NCI-H526 (cell line): ENCODE results near the gene RBM47.
"Not testable (repeated sequence)": the region's sequence is repeated elsewhere in the genome, so short reads cannot be mapped to it uniquely, and the experiment has no call there.

ENCODE experiments used
- DNase-seq, 2 experiments: peaks; one replicate each; lab custom pipeline; 2025; lab: John Stamatoyannopoulos, UW

The RBM47 gene

DNA sequence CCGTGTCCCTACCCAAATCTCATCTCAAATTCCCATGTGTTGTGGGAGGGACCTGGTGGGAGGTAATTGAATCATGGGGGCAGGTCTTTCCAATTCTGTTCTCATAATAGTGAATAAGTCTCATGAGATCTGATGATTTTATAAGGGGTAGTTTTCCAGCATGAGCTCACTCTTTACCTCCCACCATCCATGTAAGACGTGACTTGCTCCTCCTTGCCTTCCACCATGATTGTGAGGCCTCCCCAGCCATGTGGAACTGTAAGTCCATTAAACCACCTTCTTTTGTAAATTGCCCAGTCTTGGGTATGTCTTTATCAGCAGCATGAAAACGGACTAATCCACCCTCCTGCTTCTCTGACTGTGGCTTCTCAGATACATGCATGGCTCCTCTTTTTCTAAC is 222.2 kb downstream of the RBM47 start:
- not testable (repeated sequence) for DNase-seq

DNA sequence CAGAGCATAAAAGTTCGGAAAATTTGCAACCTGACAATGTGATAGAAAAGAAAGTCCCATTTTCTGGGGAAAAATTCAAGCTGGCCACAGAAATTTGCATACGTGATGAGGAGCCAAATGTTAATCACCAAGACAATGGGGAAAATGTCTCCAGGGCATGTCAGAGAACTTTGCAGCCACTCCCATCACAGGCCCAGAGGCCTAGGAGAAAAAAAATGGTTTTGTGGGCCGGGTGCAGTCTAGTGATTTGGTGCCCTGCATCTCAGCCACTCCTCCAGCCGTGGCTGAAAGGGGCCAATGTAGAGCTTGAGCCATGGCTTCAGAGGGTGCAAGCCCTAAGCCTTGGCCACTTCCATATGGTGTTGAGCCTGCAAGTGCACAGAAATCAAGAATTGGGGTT is 223.3 kb downstream of the RBM47 start:
- DNase-seq, result no peak

DNA sequence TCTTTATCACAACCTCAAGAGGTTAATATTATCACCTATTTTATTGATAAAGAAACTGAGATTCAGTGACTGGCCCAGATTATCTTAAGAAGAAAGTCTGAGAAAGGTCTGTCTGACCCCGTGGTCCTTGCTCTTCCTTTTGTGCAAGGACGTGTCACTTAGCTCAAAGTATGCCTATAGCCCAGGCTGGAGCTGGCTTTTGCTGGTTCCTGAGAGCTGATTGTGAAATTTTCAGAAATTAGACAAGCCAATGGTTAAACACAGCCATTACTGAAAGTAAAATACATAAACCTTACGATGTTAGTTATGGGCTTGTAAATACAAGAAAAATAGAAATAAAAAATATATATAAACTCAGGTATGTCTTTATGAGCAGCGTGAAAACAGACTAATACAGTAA is 224.5 kb downstream of the RBM47 start:
- DNase-seq, result no peak

DNA sequence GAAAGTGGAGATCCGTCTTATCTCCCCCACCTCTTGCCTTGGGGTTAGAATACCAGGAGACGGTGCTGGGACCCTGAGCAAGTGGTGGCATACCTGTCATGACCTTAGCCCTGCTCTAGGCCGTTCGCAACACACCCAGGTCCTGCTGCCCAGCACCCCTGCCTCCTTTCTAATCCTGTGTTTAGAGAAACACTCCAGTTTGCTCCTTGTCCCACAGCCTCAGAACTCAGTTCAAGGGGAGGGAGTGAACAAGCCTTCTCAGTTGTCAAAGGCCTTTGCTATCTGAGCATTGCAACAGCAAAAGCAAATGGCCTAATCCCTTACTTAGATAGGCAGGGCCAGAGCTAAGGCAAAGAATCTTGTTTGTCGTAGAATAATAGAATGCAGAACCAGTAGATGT is 226.6 kb downstream of the RBM47 start:
- no peak for DNase-seq

DNA sequence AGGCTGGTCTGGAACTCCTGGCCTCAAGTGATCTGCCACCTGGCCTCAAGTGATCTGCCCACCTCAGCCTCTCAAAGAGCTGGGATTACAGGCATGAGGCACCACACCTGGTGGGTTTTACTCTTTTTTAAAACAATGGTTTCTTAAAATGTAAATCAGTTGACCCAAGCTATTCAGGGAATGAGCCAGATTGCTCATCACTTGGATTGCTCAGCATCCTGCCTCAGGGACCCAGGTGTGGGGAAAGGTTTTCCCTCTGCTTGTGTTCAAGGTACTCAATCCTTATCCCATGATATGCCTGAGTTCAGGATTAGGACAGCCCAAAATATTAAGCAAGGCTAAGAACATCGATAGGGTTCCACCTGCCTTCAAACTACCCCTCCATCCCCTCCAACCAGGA is 227.1 kb downstream of the RBM47 start:
- no peak for DNase-seq

DNA sequence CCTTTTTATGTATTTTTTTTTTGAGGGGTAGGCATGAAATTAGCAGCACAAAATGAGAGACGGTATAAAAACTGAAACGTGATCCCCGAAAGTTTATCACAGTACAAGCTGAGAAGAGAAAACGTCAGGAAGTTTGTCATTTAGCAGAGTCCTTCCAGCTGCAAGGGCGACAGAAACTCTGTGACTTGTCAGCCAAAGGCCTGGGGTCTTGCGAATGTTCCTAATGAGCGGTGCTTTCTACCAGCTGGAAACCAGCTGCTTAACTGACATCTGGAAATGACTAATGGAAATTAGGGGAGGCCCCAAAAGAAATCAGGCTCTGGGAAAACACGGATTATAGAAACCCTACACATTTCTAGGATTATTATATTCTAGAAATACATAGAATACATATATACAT is 228.0 kb downstream of the RBM47 start:
- DNase-seq, result no peak

DNA sequence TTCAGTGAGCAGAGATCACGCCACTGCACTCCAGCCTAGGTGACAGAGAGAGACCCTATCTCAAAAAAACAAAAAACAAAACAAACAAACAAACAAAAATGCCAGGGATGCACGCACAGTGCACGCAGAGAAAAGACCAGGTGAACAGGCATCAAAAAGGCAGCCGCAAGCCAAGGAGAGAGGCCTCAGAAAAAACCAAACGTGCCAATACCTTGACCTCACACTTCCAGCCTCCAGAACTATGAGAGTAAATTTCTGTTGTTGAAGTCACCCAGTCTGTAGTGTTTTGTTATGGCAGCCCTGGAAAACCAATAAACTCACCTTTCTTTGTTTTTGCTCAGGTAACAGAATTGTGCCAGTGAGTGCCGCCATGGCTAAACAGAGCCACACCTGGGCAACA is 228.6 kb downstream of the RBM47 start:
- no peak for DNase-seq

DNA sequence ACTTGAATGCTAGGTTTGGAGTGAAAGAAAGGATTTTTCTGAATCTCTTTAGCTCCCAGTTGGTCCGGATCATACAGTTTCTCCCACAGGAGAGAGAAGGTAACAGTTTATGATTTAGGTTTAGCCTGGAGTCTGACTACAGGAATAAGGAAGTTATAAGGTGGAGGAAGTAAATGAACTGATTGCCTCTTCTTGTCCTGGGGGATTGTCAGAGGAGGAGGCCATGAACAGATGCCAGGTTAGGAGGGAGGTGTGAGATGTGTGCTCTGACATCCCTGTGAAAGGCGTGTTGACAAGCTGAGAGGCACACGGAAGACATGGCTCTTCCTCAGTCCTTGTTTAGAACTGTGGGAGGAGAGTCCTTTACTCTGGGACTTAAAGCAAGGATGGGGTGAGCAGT is 230.1 kb downstream of the RBM47 start:
- no peak for DNase-seq

DNA sequence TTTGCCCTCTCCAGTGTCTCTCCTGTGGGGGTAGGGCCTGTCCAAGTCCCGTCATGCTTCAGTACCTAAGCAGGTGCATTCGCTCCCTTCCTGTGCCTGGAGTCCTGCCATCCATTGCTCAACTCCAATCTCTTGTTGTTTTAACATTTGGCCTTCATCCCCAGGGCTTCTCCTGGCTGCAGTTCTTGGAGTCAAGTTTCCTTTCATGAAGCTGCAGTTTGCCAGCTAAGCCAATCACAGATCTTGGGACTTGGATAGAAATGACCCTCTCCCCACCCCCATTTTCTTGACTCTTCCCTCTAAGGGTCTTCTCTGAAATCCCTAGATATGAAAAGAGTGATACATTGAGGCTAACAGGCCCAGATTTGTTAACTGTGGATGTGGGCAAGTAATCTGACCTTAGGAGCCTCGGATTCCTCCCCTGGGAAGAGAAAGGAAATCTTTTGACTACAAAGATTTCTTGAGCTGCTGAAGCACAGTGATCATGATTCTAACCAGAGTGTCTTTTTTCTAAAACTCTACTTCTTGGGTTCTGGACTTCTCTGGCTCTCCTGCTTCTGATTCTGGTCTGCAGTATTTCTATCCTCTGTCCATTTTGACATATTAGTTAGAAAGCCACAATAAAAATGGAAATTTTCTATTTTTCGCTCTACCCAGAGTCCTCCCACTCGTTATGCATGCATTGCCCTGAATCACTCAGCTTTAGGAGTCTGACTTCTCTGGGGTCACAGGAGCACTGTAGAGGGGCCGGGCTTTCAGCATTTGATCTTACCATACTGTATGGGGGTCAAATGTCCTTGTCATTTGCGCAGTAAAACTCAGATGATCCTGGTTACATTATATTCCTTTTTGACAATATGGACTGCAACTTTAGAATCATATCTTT is 233.5 kb downstream of the RBM47 start:
- DNase-seq, result peak; percentile 62 to 80

DNA sequence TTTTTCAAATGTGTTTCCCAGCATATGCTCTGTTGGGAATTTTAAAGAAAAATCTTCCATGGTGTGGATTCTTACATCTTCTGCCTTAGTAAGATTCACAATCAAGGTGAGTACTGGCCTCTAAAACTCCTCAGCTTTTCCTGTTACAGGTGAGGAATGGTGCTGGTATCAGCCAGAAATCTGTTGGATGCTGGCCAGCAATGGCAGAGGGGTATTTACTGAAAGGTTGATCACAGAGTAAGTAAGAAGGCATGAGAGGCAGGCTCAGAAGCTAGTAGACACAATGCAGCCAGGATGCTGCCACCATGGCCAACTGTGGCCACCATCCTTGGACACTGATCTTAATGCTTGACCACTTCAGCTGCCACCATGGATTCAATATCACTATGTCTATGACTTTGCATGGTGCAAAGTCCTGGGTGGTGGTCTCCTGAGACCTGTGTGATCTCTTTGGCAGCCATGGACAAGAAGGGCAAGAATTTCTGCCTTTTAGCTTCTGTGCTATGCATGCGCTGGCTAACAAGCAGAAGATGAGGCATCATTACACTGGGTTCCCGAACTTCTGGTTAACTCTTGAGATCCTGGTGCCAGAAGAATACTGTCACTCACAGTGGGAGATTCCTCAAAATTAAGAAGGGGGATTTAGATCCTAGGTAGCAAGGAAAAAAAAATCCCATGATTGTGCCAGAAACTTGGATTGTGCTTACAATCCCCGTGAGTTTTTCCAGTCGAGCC is 234.3 kb downstream of the RBM47 start:
- no peak for DNase-seq

DNA sequence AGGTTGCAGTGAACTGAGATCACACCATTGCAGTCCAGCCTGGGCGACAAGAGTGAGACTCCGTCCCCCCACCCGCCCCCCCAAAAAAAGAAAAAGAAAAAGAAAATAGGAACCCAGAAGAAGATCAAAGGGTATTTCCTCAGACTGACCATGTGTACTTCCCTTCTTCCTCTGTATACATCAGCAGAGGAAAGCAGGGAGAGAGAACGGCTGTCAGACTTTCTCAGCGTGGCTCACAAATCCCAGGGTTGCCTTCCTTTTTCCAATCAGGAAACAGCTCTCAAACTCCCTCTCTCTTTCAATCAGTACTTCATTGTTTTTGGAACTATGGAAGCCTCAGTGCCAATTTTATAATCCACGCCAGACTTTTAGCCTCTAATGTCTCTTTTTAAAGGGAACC is 235.4 kb downstream of the RBM47 start:
- no peak for DNase-seq

DNA sequence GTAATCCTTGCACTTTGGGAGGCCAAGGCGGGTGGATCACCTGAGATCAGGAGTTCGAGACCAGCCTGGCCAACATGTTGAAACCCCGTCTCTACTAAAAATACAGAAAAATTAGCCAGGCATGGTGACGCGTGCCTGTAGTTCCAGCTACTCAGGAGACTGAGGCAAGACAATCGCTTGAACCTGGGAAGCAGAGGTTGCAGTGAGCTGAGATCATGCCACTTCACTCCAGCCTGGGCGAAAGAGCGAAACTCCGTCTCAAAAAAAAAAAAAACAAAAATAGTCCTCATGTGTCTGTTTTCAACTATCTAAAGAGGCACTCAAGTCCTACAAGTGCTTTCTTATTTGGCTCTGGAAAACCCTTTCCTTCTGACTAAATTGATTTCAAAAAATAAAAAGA is 237.4 kb downstream of the RBM47 start:
- not testable (repeated sequence) for DNase-seq

DNA sequence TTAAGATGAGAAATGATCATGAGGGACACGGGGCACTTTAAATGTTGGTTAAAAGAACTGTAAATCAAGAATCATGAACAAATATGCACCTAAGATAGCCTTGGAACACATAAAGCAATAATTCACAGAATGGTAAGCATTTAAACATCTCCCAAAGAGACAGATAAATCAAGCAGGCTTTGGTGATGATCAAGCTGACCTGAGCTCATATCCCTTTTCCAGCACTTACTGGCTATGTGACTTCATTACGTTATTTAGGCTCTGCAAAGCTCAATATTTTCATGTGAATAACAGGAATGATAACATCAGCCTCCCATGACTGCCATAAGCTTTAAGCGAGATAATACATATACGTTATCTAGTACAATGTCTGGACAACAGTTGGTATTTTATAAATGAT is 239.7 kb downstream of the RBM47 start:
- no peak for DNase-seq

DNA sequence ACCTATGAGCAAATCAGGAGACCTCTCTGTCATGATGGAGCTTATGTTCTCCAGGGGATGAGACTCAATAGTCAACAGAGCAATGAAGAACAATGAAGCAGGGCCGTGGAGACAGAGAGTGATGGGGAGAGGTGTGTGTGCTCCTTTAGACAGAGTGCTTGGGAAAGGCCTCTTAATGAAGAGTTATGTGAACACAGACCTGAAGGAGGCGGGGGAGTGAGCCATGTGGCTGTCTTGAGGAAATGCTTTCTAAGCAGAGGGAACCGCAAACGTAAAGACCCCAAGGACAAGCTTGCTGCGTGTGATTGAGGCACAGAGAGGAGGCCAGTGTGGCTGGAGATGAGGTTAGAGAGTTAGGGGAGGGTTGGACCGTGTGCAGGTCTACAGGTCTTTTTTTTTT is 241.4 kb downstream of the RBM47 start:
- no peak for DNase-seq

DNA sequence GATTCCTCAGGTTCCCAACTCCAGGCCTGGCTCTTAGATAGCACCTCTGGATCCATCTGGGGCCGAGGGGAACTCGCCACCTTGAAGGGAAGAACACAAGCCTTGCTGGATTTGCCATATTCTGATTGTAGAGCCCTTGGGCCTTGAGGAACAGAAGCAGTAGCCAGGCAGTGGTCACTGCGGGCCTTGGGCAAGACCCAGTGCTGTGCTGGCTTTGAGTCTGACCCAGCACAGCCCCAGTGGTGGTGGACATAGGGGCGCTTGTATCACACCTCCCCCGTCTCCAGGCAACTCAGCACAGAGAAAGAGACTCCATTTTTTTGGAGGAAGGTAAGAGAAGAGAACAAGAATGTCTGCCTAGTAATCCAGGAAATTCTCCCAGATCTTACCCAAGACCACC is 249.0 kb downstream of the RBM47 start:
- no peak for DNase-seq

DNA sequence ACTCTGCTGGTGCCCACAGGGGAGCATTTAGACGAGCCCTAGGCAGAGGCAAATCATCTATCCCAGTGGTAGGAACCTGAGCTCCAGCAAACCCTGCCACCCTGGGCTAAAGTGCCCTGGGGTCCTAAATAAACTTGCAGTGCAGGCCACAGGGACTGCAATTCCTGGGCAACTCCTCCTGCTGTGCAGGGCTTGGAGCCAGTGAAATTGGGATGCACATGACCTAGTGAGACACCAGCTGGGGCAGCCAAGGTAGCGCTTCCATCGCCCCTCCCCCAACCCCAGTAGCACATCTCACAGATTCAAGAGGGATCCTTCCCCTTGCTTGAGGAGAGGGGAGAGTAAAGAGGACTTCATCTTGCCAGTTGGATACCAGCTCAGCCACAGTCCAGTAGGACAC is 250.4 kb downstream of the RBM47 start:
- DNase-seq, result no peak

DNA sequence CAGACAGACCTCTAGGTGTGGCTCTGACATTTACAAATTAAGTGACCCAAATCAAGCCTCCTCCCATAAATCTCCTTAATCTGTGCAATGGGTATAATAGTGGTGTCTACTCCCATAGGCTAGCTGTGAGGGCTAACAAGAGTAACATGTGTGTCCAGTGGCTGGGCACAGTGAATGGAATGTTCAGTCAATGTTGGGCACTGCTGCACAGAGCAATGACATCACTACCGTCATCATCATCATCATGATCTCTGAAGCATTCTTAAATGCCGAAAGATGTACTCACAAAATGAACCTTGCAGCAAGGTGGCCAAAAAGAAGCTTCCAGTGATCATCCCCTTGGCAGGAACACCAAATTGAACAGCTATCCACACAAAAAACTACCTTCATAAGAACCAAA is 251.0 kb downstream of the RBM47 start:
- no peak for DNase-seq

DNA sequence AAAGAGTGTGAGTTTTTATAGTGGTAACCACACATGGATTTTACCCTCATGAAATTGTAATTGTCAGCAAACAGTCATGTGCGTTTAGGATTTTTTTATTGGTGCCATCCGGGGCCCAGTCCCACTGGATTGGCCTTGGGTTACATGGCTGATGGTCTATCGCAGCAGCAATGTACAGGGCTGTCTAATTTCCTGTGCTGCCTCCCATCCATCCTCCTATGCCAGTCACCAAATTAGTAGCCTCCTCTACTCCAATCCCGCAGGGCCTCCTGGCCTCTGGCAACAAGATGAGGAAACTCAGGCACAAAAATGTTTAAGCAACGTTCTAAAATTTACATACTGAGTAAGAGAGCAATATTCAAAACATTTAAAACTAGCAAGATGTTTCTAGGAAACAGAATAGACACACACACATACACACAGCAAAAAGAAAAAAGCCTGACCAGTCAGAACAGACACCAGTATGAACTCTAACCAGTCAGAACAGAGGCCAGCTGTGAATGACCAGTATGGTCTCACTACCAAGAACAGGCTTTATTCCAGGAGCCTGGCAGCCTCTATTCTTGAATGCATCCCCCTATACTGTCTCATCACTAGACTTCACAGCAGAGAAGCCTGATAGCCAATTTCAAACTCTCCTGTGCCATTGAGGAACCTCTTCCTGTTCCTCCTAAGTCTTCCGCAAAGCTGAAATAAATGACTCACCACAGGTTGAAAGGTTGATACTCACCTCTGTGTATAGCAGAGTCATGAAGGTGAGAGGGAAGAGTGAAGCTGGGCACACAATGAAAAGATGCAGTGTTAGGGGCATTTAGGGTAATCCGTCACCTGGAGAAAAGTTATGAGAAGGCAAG is 251.9 kb downstream of the RBM47 start:
- DNase-seq, result peak; percentile 66 to 70

DNA sequence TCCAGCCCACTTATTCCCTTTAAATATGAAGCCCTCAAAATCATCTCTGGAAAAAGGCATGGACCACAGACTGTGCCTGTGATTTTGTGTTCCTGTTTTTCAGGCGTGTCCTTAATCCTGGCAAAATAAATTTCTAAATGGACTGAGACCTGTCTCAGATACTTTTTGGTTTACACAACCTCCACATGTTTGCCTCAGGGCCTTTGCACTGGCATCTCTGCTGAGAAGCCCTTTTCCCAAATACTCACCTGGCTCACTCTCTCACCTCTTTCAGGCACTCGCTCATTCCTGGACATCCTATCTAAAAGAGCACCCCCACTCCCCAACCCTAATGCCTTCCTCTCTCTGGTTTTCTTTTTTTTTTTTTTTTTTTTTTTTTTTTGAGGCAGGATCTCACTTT is 254.0 kb downstream of the RBM47 start:
- DNase-seq, result no peak

DNA sequence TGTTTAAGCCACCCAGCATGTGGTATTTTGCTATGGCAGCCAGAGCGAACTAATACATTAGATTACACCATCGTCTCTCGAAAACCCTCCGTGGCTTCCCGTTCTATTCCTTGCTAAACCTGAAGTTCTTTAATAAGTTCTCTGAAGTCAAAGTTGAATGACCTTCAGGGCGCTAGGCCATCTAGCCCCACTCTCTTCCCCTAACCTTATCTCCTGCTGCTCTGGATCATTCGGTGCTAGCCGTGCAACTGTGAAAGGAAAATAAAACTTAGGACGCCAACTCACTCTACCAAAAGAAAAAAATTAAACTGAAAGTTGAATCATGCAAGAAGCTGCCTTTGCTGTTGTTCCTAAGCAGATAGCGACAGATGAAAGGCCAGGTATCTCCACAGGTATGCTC is 254.6 kb downstream of the RBM47 start:
- no peak for DNase-seq

DNA sequence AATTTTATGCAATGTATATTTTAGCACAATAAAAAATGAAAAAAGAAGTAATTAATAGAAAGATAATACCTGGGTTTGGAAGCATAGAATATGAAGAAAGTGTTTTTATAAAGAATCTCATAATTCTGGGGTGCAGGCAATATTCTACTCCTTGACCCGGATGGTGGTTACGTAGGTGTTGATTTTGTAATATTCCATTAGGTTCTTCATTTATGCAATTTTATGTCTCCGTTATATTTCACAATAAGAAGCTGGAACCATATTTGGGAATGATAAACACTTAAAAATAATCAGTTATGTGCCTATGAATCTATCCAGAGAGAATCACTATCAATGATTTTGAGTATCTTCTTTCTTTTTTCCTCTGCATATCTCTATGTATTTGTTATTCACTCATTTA is 256.0 kb downstream of the RBM47 start:
- DNase-seq, result no peak
